Vagina (tissue), 2 donors: ENCODE measurements around the gene NUS1.

Experiments
- CTCF ChIP-seq, 3 experiments: fragments of 450-650 bp in 2 of 3; fragments of 200-600 bp in 1 of 3; sonication (generic) in 1 of 3; IDR thresholded peaks; one replicate each; pipeline ENCODE4 v1.5.1; 2017 to 2019; ENCODE audit warnings: antibody characterized with exemption in 3 of 3, mild to moderate bottlenecking in 2 of 3, moderate library complexity in 2 of 3
- POLR2A ChIP-seq, 2 donors: fragments of 450-650 bp; IDR thresholded peaks; one replicate each; pipeline ENCODE4 v1.6.1; 2017; ENCODE audit warnings: antibody characterized with exemption in 2 of 2, mild to moderate bottlenecking in 2 of 2, moderate library complexity in 2 of 2

DNA sequence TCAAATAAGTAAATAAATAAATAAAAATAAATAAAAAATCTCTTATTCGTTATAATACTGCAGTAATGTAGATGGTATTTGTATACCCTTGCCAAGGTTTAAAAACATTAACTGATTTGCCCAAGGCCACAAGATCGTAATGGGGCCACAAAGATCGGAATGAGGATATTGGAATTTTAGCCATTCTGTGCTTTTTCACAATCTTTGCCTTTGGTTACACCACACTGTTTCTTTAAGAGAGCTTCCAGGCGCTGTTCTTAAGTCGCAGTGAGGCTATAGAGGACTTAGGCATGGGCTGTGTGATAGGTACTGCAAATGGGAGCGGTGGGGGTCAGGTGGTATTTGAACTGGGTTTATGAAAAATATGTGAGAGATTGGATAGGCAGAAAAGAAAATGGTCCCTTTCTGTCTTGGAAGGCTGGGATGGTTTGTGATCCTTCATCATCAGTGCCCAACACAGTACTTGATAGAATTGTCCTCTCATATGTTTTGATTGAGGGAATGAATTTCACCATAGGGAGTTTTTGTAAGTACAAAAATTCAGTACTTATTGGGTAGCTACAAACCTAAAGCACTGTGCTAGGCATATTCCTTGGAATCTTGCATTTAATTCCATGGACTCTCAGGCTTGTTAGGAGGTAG is 1.4 kb downstream of the NUS1 start:
- TF ChIP-seq POLR2A (IDR thresholded peaks at IDR 0.05) (no peak), CTCF (IDR thresholded peaks at IDR 0.05) (no peak)
